HG02938 (cell line): ENCODE data around the gene AMMECR1L.
A peak's percentile ranks its signal among the peaks of the same experiment; 100 is the strongest.
"Not testable (repeated sequence)": the region's sequence is repeated elsewhere in the genome, so short reads cannot be mapped to it uniquely, and the experiment has no call there.

Experiments
- ATAC-seq: cut with Tn5 transposase; IDR thresholded peaks from one replicate; pipeline ENCODE4 v1.9.1; 2021; ENCODE audit warnings: mild to moderate bottlenecking, moderate library complexity; ENCODE audit not compliant: unreplicated experiment

AMMECR1L gene

GRCh38 chr2:127885780-127886592 lies at the start of gene AMMECR1L:
Gene AMMECR1L (minus strand): TSS chr2:127885956. CDS start chr2:127874234, 11,722 bp downstream.
- ATAC-seq = peak; percentile 93

GRCh38 chr2:127935337-127935736 lies 49.6 kb upstream of the AMMECR1L start:
- ATAC-seq = no peak

GRCh38 chr2:127932199-127932876 lies 46.6 kb upstream of the AMMECR1L start:
- ATAC-seq = no peak

GRCh38 chr2:127929449-127929848 lies 43.7 kb upstream of the AMMECR1L start:
- ATAC-seq = no peak

GRCh38 chr2:127927384-127927783 lies 41.6 kb upstream of the AMMECR1L start:
- no peak for ATAC-seq

GRCh38 chr2:127917916-127918315 lies 32.2 kb upstream of the AMMECR1L start:
- no peak for ATAC-seq

- ATAC-seq = no peak
Observed at GRCh38 chr2:127913808-127914457, 28.2 kb upstream of the AMMECR1L start.

- ATAC-seq = no peak
Observed at GRCh38 chr2:127911737-127912136, 26.0 kb upstream of the AMMECR1L start.

- ATAC-seq = no peak
Observed at GRCh38 chr2:127910415-127910814, 24.7 kb upstream of the AMMECR1L start.

GRCh38 chr2:127909019-127909418 lies 23.3 kb upstream of the AMMECR1L start:
- ATAC-seq = no peak

GRCh38 chr2:127907733-127908400 lies 22.1 kb upstream of the AMMECR1L start:
- not testable (repeated sequence) for ATAC-seq

GRCh38 chr2:127906206-127906926 lies 20.6 kb upstream of the AMMECR1L start:
- ATAC-seq = no peak

- no peak for ATAC-seq
Observed at GRCh38 chr2:127901339-127902056, 15.7 kb upstream of the AMMECR1L start.

GRCh38 chr2:127897531-127898211 lies 11.9 kb upstream of the AMMECR1L start:
- no peak for ATAC-seq

- no peak for ATAC-seq
Observed at GRCh38 chr2:127893494-127893893, 7.7 kb upstream of the AMMECR1L start.

- ATAC-seq = no peak
Observed at GRCh38 chr2:127893033-127893432, 7.3 kb upstream of the AMMECR1L start.

GRCh38 chr2:127891811-127892210 lies 6.1 kb upstream of the AMMECR1L start:
- ATAC-seq = no peak

GRCh38 chr2:127890756-127891155 lies 5.0 kb upstream of the AMMECR1L start:
- ATAC-seq = not testable (repeated sequence)

- ATAC-seq = no peak
Observed at GRCh38 chr2:127888772-127889171, 3.0 kb upstream of the AMMECR1L start.
